Effector CD4-positive, alpha-beta T cell (primary cell): ENCODE measurements around the gene RCSD1.
"Not testable (repeated sequence)": the region's sequence is repeated elsewhere in the genome, so short reads cannot be mapped to it uniquely, and the experiment has no call there.

Experiments
- DNase-seq: peaks from one replicate; pipeline ENCODE4 v3.0.0-alpha.2; 2020
- total RNA-seq: gene quantifications from one replicate; lab custom pipeline; 2026; lab: John Stamatoyannopoulos, UW

The RCSD1 gene
- 206 reads per million, percentile 93 among the genes with 10 or more reads in this experiment for total RNA-seq

GRCh38 chr1:167629681-167630567, at the start of gene RCSD1:
TSS of gene RCSD1 (plus strand) at chr1:167630232. CDS start at chr1:167630424, 192 bp downstream.
- peak; percentile 36 for DNase-seq

- DNase-seq, result no peak
Measured at GRCh38 chr1:167582064-167582463, 48.0 kb upstream of the RCSD1 start.

GRCh38 chr1:167582722-167583121, 47.3 kb upstream of the RCSD1 start:
- no peak for DNase-seq

- no peak for DNase-seq
Measured at GRCh38 chr1:167584581-167584980, 45.5 kb upstream of the RCSD1 start.

GRCh38 chr1:167587342-167587741, 42.7 kb upstream of the RCSD1 start:
- DNase-seq, result no peak

GRCh38 chr1:167587872-167588271, 42.2 kb upstream of the RCSD1 start:
- DNase-seq, result no peak

- DNase-seq, result no peak
Measured at GRCh38 chr1:167588361-167588760, 41.7 kb upstream of the RCSD1 start.

GRCh38 chr1:167592475-167592874, 37.6 kb upstream of the RCSD1 start:
- DNase-seq, result no peak

GRCh38 chr1:167593860-167594259, 36.2 kb upstream of the RCSD1 start:
- DNase-seq, result no peak

- no peak for DNase-seq
Measured at GRCh38 chr1:167594822-167595221, 35.2 kb upstream of the RCSD1 start.

GRCh38 chr1:167599957-167600581, 30.0 kb upstream of the RCSD1 start:
- DNase-seq, result peak; percentile 16

GRCh38 chr1:167601442-167602383, 28.3 kb upstream of the RCSD1 start:
- no peak for DNase-seq

- DNase-seq, result no peak
Measured at GRCh38 chr1:167602840-167603239, 27.2 kb upstream of the RCSD1 start.

GRCh38 chr1:167605576-167605975, 24.5 kb upstream of the RCSD1 start:
- no peak for DNase-seq

- DNase-seq, result no peak
Measured at GRCh38 chr1:167611983-167612382, 18.0 kb upstream of the RCSD1 start.

GRCh38 chr1:167612587-167613385, 17.2 kb upstream of the RCSD1 start:
- DNase-seq, result no peak

- DNase-seq, result not testable (repeated sequence)
Measured at GRCh38 chr1:167613984-167614383, 16.0 kb upstream of the RCSD1 start.

- no peak for DNase-seq
Measured at GRCh38 chr1:167614851-167615250, 15.2 kb upstream of the RCSD1 start.

GRCh38 chr1:167616521-167616920, 13.5 kb upstream of the RCSD1 start:
- DNase-seq, result no peak

GRCh38 chr1:167617153-167618147, 12.6 kb upstream of the RCSD1 start:
- DNase-seq, result no peak

- no peak for DNase-seq
Measured at GRCh38 chr1:167618366-167618765, 11.7 kb upstream of the RCSD1 start.
